ENCODE results near the gene ZNF778.

The ZNF778 gene

DNA sequence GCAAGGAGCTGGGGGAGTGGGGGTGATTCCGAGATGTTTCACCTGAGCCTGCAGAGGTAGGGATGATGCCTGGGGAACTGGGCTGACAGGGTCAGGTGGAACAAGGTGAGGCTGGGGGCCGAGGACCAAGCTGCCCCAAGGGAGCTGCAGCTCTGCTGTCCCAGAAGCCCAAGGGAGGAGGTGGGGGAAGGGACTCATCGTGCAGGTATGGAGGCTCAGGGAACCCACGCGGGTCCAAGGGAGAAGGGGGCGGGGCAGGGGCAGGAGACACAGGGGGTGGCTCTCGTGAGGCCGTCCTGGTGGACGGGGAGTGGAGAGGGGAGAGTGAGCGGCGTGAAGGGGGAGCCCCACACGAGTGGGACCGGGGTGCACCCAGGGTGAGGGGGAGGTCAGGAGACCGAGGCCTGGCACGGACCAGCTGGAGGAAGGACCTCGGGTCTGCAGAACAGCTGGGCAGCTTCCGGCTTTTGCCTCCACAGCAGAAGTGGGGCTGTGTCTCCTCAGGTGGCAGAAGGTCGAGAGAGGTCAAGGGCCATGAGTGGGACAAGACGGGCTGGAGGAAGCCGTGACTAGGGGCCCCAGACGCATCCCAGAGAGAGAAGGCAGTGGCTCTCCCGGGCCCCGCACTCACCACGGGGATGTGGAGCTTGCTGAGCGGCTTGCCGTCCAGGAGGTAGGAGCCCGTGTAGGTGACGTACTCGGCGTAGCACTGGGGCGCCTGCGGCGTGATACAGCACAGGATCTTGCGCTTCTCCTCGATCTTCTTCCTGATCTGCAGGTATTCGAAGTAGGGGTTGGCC is 61.1 kb downstream of the ZNF778 start:
- DNase-seq = no peak

- no peak for DNase-seq
Observed at GRCh38 chr16:89279666-89280481, 62.4 kb downstream of the ZNF778 start.

DNA sequence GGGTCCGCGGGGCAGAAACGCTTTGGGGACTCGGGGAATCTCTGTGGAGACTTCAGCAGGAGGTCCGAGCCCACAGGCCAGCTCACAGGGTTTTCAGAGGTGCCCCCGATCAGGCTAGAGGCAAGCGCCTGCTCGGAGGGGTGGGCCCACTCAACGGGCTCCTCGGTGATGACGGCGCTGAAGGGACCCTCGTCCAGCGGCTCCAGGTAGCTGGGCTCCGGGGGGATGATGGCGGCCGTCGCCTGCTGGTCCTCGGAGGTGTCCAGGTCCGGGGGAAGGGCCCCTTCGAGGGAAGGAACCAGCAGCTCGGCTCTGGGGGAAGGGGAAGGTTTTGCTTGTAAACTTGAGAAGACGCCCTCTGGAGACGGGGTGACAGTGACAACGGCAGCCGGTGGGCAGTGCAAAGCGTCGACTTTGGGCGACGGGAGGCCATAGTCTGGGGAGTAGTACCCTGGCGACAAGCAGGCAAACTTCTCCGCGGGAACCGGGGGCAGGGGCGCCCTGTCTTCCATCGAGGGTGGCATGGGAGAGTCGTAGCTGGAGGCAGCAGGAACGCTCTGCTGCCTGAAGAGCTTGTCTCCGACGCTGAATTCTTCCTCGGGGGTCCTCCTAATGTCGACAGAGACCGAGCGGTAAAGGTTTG is 63.2 kb downstream of the ZNF778 start:
- no peak for DNase-seq

DNA sequence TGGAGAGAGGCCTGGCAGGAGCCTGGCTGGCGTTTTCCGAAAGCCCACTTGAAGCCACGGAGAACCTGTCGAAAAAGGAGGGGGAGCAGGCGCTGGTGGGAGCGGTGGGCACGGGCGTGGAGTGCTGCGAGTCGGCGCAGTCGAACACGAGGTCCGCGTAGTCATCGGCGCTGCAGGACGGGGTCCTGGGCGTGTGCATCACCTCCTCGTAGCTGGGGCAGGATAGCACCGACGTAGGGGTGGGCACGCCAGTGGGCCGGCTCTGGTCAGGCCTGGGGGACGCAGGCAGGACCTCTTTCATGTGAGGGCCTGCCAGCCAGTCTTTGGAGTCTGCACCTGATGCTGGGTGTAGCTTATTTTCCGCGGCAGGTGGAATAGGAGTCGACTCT is 63.7 kb downstream of the ZNF778 start:
- no peak for DNase-seq

- no peak for DNase-seq
Observed at GRCh38 chr16:89281829-89282228, 64.3 kb downstream of the ZNF778 start.

DNA sequence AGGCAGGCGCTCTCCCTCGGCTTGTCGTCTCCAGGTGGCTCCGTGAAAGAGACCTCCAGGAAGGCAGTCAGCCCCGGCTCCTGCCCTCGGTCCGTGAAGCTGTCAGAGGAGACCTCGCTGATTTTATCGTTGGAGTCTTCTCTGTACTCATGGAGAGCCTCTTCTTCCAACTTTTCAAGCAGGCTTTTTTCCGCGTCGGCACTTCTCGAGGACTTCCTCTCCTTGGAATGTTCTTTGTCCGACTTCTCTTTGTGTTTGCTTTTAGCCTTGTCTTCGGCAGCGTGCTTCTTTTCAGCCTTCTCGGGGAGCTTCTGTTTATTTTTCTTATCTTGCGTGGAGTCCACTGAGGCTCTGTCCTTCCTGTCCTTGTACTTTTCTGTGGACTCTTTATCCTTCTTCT is 65.0 kb downstream of the ZNF778 start:
- no peak for DNase-seq

DNA sequence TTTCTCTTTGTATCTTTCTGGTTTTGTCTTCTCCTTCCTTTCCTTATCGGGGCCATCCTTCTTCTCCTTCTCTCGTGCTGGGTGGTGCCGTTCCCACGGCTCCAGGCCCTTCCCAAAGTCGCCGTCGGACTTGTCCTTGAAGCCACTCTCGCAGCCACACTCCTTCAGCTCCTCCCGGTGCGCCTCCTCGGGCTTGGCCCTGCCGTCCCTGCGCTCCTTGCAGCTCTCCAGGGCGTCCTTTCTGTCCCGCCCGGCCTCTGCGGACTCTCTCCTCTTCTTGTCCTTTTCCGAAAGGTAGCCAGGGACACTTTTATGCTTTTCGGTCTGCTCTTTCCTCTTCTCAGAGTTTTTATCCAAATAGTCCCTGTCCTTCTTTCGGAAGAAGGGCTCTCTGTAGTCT is 65.9 kb downstream of the ZNF778 start:
- no peak for DNase-seq

DNA sequence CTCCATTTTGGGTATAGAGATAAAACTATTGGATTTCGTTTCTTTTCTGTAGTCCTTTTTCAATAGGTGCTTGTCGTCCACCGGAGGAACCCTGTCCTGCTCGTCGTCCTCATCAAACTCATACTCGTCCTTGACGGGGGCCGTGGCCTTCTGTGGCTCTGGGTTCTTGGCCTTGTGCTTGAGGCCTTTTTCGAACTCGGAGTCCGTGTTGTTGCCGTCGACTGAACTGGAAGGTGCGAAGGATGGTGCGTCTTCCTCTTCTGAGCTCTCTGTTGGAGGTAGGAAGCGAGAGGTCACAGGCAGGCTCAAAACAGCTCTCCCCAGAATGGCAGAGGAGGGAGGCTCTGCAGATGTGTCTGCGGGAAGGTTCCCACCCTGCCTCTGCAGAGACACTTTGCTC is 67.9 kb downstream of the ZNF778 start:
- no peak for DNase-seq

- DNase-seq = no peak
Observed at GRCh38 chr16:89286096-89286495, 68.6 kb downstream of the ZNF778 start.

All from stimulated activated CD4-positive, alpha-beta T cell treated with anti-CD3 and anti-CD28 coated beads, Interleukin-2, amount 100 ng/mL, for 48 hours (primary cell).